ENCODE results near the gene GALNT17.

Gene GALNT17

GRCh38 chr7:71511361-71511807 lies 379.4 kb downstream of the GALNT17 start:
- DNase-seq (ENCODE audit: low read depth): no peak
- TF ChIP-seq CTCF (IDR thresholded peaks at IDR 0.05; ENCODE audit: control insufficient read depth, extremely low read depth, insufficient read depth): no peak
- no peak overlapping the region for H3K4me3 ChIP-seq (ENCODE audit: low read depth, low read length)

- no peak overlapping the region for H3K4me3 ChIP-seq (ENCODE audit: low read depth, low read length)
- TF ChIP-seq CTCF (IDR thresholded peaks at IDR 0.05; ENCODE audit: control insufficient read depth, extremely low read depth, insufficient read depth): no peak
- no peak for DNase-seq (ENCODE audit: low read depth)
These were observed 386.2 kb downstream of the GALNT17 start for GRCh38 chr7:71517940-71518699.

- DNase-seq (ENCODE audit: low read depth): no peak
- TF ChIP-seq CTCF (IDR thresholded peaks at IDR 0.05; ENCODE audit: control insufficient read depth, extremely low read depth, insufficient read depth): no peak
- no peak overlapping the region for H3K4me3 ChIP-seq (ENCODE audit: low read depth, low read length)
These were observed 386.9 kb downstream of the GALNT17 start for GRCh38 chr7:71518880-71519279.

DNA sequence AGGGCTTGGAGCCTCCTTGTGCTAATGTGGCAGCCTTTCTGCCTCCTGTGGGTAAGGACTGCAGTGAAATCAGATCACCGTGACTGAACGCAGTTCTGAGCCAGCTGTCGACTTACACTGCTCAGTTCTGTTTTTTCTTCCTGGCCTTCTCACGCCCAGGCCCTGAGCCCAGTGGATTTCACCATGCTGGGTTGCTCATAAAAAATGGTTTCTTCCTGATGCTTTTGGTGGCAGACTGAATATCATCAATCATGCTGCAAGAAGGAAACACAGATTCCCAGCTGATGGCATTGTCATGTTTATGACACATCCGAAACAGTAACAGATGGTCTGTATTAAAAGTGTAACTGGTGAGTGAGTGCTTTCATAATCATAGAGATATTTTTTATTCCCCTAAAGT lies 389.6 kb downstream of the GALNT17 start:
- H3K4me3 ChIP-seq (ENCODE audit: low read depth, low read length): no peak overlapping the region
- TF ChIP-seq CTCF (IDR thresholded peaks at IDR 0.05; ENCODE audit: control insufficient read depth, extremely low read depth, insufficient read depth): no peak
- DNase-seq (ENCODE audit: low read depth): no peak

- no peak overlapping the region for H3K4me3 ChIP-seq (ENCODE audit: low read depth, low read length)
- no peak for DNase-seq (ENCODE audit: low read depth)
- no peak for TF ChIP-seq CTCF (IDR thresholded peaks at IDR 0.05; ENCODE audit: control insufficient read depth, extremely low read depth, insufficient read depth)
These were observed 394.2 kb downstream of the GALNT17 start for GRCh38 chr7:71526106-71526505.

- TF ChIP-seq CTCF (IDR thresholded peaks at IDR 0.05; ENCODE audit: control insufficient read depth, extremely low read depth, insufficient read depth): no peak
- H3K4me3 ChIP-seq (ENCODE audit: low read depth, low read length): no peak overlapping the region
- no peak for DNase-seq (ENCODE audit: low read depth)
These were observed 395.3 kb downstream of the GALNT17 start for GRCh38 chr7:71527213-71527612.

DNA sequence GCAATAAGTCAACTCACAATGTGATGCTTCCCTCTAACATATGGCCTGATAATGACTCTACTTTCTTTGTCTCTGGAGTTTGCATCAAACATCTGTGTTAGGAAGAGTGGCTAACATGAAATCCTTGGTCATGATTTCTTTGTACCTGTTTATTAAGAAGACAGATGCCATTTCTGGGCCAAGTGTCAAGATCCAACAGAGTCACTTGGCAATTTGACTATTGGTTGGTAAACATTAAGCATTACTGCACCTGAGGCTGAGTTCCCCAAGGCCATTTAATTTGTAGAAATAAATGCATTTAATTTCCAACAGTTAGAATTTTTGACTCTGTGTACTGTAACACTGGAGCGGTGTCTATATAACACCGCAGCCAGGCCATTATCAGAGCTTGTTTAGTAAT lies 403.7 kb downstream of the GALNT17 start:
- no peak for DNase-seq (ENCODE audit: low read depth)
- no peak overlapping the region for H3K4me3 ChIP-seq (ENCODE audit: low read depth, low read length)
- no peak for TF ChIP-seq CTCF (IDR thresholded peaks at IDR 0.05; ENCODE audit: control insufficient read depth, extremely low read depth, insufficient read depth)

Data from LNCaP clone FGC (cell line).